ENCODE data around the gene MYOF. TPM values are rescaled to one million over a fixed set of nuclear protein-coding genes. Genes with fewer than 3 reads are reported as not detected.
"Not testable (repeated sequence)": the region's sequence is repeated elsewhere in the genome, so short reads cannot be mapped to it uniquely, and the experiment has no call there.

The MYOF gene
- polyA plus RNA-seq, 3 donors = 22.6 to 30.3 (median 29.4) TPM

GRCh38 chr10:93378997-93379730 lies 103.0 kb downstream of the MYOF start:
- DNase-seq (ENCODE audit: extremely low read depth in 1 of 11, low read depth in 9 of 11, low spot score in 4 of 11) = no peak

DNA sequence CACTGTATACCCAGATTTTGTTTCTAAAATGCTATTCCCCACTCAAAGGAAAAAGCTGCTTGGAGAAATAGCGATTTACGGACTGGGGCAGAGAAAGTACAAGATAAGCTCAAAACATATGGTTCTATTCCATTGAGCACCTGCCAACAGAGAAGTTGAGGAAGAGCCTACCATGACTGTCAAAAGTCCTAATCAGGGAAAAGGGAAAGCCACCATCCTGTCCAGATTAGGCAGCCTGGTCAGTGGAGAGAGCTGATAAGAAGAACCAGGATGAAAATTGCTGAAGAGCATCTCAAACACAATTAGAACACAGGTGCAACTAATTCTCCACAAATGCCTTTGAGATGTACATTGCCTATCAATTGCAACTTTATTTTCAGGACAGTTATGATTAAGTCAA lies 104.1 kb downstream of the MYOF start:
- DNase-seq (ENCODE audit: extremely low read depth in 1 of 11, low read depth in 9 of 11, low spot score in 4 of 11) = no peak

- peak; percentile 58 to 84 (median 69) for DNase-seq (ENCODE audit: extremely low read depth in 1 of 11, low read depth in 9 of 11, low spot score in 4 of 11)
Measured at GRCh38 chr10:93376372-93377293, 105.5 kb downstream of the MYOF start.

GRCh38 chr10:93370961-93371360 lies 111.2 kb downstream of the MYOF start:
- DNase-seq (ENCODE audit: extremely low read depth in 1 of 11, low read depth in 9 of 11, low spot score in 4 of 11) = no peak

DNA sequence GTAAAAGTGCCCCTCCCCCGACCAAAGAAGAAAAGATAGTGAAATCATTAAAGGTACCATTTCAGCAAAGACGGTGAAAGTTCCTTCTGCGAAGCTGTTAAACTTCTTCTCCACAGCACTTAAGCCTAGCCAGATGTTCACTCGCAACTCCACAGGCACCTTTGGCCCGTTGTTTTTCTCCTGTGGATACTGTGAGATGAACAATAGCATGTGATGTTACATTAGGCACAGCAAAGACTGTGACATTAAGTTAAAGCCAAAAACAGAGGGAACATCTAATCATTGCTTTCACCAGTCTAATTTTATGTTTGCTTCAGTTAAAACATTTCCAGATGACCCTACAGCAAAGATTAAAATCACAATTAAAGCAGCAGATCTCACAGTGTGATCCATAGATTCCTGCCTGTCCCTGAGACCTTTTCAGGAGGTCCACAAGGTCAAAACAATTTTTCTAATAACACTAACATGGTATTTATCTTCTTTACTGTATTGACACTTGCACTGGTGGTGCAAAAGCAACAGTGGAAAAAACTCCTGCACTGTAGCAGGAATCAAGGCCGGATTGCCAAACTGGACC lies 112.5 kb downstream of the MYOF start:
- no peak for DNase-seq (ENCODE audit: extremely low read depth in 1 of 11, low read depth in 9 of 11, low spot score in 4 of 11)

GRCh38 chr10:93368210-93368609 lies 113.9 kb downstream of the MYOF start:
- no peak for DNase-seq (ENCODE audit: extremely low read depth in 1 of 11, low read depth in 9 of 11, low spot score in 4 of 11)

- DNase-seq (ENCODE audit: extremely low read depth in 1 of 11, low read depth in 9 of 11, low spot score in 4 of 11) = no peak
Measured at GRCh38 chr10:93367664-93368063, 114.5 kb downstream of the MYOF start.

DNA sequence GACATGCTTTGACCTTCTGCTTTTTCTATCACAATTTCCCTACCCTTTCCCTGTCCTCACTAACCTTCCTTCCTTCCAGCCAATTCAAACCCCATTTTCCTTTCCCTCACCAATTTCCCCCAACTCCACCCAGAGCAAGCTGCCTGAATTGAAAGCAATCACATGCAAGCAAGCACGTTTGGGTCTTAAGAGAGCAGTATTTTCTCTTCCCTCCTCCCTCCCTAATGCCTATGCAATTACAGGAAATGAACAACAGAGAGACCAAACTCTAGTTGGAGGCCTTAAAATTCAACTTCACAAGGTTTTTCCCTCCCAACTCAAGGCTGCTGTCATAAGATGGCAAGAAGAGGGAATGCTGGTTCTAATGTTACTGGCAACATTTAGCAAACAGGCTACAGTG lies 117.2 kb downstream of the MYOF start:
- no peak for DNase-seq (ENCODE audit: extremely low read depth in 1 of 11, low read depth in 9 of 11, low spot score in 4 of 11)

- no peak for DNase-seq (ENCODE audit: extremely low read depth in 1 of 11, low read depth in 9 of 11, low spot score in 4 of 11)
Measured at GRCh38 chr10:93363891-93364648, 118.1 kb downstream of the MYOF start.

- DNase-seq (ENCODE audit: extremely low read depth in 1 of 11, low read depth in 9 of 11, low spot score in 4 of 11) = not testable (repeated sequence)
Measured at GRCh38 chr10:93358398-93358797, 123.7 kb downstream of the MYOF start.

DNA sequence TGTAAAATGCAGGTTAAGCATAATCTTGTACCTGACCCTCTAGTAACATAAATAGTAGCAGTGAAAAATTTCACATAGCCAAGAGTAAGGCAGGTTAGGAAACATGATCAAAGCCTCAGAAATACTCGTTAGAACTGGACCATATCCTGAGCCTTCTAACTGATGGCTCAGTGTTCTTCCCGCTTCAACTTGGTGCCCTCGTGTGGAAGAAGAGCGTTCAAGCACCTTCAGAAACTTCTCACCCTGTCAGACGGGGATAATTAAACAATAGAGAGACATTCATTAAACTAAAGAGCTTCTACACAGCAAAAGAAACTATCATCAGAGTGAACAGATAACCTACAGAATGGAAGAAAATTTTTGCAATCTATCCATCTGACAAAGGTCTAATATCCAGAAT lies 124.5 kb downstream of the MYOF start:
- peak in 1 of 11 donors; percentile 28 for DNase-seq (ENCODE audit: extremely low read depth in 1 of 11, low read depth in 9 of 11, low spot score in 4 of 11)

GRCh38 chr10:93356516-93356915 lies 125.6 kb downstream of the MYOF start:
- no peak for DNase-seq (ENCODE audit: extremely low read depth in 1 of 11, low read depth in 9 of 11, low spot score in 4 of 11)

DNA sequence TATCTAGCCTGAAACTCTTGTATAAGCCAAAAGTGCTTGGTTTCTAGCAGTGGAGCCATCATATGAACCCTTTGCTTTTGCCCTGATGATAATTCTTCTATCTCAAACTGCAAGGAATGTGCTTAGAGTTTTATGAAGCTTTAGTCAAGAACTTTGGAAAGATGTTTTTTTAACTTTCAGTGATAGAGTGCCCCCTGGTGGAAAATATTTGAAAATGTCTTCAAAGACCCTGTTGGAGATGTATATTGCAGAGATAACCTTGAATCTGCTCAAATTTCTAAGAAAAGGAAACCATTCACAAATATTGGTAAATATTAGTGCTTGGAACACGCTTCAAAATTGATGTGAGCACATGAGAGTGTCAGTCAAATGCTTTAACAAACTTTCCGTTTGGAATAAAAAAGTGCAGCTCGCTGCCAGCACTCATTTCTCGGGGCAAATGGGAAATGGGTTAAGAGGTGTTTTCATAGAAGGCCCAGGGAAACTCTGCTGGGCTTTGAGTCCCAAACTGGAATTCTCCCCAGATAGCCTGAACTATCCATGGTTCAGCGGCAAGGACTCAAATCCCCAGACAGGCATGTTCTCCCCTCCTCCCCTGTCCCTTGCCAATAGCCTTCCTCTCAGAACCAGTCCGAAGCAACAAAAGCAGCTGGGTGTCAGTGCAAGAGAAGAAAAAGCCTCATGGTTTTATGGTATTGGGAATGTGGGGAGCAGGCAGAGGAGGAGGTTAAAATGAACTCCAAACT lies 129.3 kb downstream of the MYOF start:
- DNase-seq (ENCODE audit: extremely low read depth in 1 of 11, low read depth in 9 of 11, low spot score in 4 of 11) = peak in 5 of 11 donors; percentile 33 to 57 (median 45)

- DNase-seq (ENCODE audit: extremely low read depth in 1 of 11, low read depth in 9 of 11, low spot score in 4 of 11) = no peak
Measured at GRCh38 chr10:93346694-93347093, 135.4 kb downstream of the MYOF start.

GRCh38 chr10:93346108-93346507 lies 136.0 kb downstream of the MYOF start:
- DNase-seq (ENCODE audit: extremely low read depth in 1 of 11, low read depth in 9 of 11, low spot score in 4 of 11) = no peak

- no peak for DNase-seq (ENCODE audit: extremely low read depth in 1 of 11, low read depth in 9 of 11, low spot score in 4 of 11)
Measured at GRCh38 chr10:93344691-93345090, 137.4 kb downstream of the MYOF start.

GRCh38 chr10:93342921-93343320 lies 139.2 kb downstream of the MYOF start:
- DNase-seq (ENCODE audit: extremely low read depth in 1 of 11, low read depth in 9 of 11, low spot score in 4 of 11) = no peak

DNA sequence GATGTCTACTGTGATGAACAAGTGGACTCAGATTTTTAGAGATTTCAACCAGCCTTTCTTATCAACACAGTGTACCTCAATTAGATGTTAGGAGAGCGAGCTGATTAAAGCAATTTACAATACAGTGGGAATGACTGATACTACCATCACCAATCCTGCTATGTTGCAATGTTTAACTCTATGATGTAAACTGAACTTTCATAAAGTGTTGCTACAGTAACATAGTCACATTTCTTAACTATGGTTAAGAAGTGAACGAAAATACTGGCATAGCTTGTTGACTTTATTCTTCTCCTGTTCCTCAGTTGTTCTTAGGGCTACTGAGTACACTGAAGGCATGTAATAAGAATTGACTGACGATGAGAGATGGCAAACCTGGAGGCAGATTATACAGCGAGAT lies 139.8 kb downstream of the MYOF start:
- no peak for DNase-seq (ENCODE audit: extremely low read depth in 1 of 11, low read depth in 9 of 11, low spot score in 4 of 11)

DNA sequence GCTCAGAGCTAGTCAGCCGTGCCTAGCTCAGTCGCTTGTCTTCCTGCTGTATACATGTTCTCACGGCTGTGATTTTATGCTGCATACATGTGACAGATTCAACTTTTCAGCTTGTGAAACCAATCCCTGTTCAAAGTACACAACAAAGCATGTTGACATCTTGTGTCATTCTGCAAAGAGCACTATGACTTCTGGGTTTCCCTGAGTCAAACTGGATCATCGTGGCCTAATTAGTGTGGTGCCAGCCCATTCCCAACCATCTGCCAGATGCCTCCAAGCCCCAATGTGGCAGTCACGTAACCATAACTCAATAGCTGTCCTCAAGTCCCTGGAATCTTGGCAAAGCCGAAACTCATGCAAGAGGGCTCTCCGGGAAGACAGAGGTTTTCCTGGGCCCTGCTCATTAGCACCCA lies 144.8 kb downstream of the MYOF start:
- no peak for DNase-seq (ENCODE audit: extremely low read depth in 1 of 11, low read depth in 9 of 11, low spot score in 4 of 11)

Data from renal cortex interstitium (tissue), 11 donors.